A673 (cell line): ENCODE results near the gene EIF5AL1. TPM values are rescaled to one million over a fixed set of nuclear protein-coding genes. Genes with fewer than 3 reads are reported as not detected.

ENCODE experiments used
- BruUV-seq: library from RNA; stranded (reverse); fragments of 400-500 nt; replicated peaks from 2 replicates; lab custom pipeline; 2021; lab: Mats Ljungman, UMichigan
- CTCF ChIA-PET: fragments of 300-600 bp; sonication (Branson Sonifier 250); formaldehyde crosslinking; loops from one replicate; lab custom pipeline; 2022; ENCODE audit warnings: antibody characterized with exemption; lab: Charles Lee
- POLR2A ChIA-PET: fragments of 300-600 bp; sonication (Branson Sonifier 250); formaldehyde crosslinking; loops from one replicate; lab custom pipeline; 2022; ENCODE audit warnings: antibody characterized with exemption; ENCODE audit not compliant: low non-redundant PET; lab: Charles Lee
- DNase-seq: peaks from one replicate; pipeline ENCODE4 v3.0.0-alpha.2; 2015; ENCODE audit warnings: low spot score
- H3K27ac ChIP-seq: fragments of 200-600 bp; sonication (generic); 2 replicates; pipeline ENCODE4 v1.5.1; 2016; ENCODE audit warnings: mixed run types, low read depth, mild to moderate bottlenecking, mixed read lengths, antibody characterized with exemption, low read length; ENCODE audit not compliant: poor library complexity, severe bottlenecking
- H3K27me3 ChIP-seq: fragments of 200-600 bp; sonication (generic); replicated peaks from 2 replicates; pipeline ENCODE4 v1.6.1; 2017; ENCODE audit warnings: mixed run types, low read depth, mild to moderate bottlenecking, mixed read lengths, antibody characterized with exemption, low read length; ENCODE audit not compliant: insufficient read depth, poor library complexity
- H3K36me3 ChIP-seq: fragments of 200-600 bp; sonication (generic); 2 replicates; pipeline ENCODE4 v1.6.1; 2016; ENCODE audit warnings: mixed run types, mild to moderate bottlenecking, mixed read lengths, antibody characterized with exemption, low read length; ENCODE audit not compliant: insufficient read depth, poor library complexity, severe bottlenecking
- H3K4me1 ChIP-seq: fragments of 200-600 bp; sonication (generic); 2 replicates; pipeline ENCODE4 v1.6.1; 2017; ENCODE audit warnings: mixed run types, mild to moderate bottlenecking, mixed read lengths, antibody characterized with exemption, low read length; ENCODE audit not compliant: insufficient read depth, poor library complexity, severe bottlenecking
- H3K4me3 ChIP-seq: fragments of 200-600 bp; sonication (generic); 2 replicates; pipeline ENCODE4 v1.5.1; 2016; ENCODE audit warnings: low read depth, mixed run types, mild to moderate bottlenecking, mixed read lengths, low read length; ENCODE audit not compliant: poor library complexity, severe bottlenecking
- H3K9me3 ChIP-seq: fragments of 200-600 bp; sonication (generic); 2 replicates; pipeline ENCODE4 v1.6.1; 2016; ENCODE audit warnings: mixed run types, low read depth, mild to moderate bottlenecking, mixed read lengths, antibody characterized with exemption, low read length; ENCODE audit not compliant: poor library complexity, severe bottlenecking
- CTCF ChIP-seq: fragments of 300-800, 200-600 bp; sonication (generic); conservative IDR thresholded peaks from 2 replicates; pipeline ENCODE4 v1.5.1; 2017; ENCODE audit warnings: low read depth, mild to moderate bottlenecking, antibody characterized with exemption, low read length, moderate library complexity, mixed read lengths
- EZH2 ChIP-seq: fragments of 200-600 bp; sonication (generic); IDR thresholded peaks from 2 replicates; pipeline ENCODE4 v1.6.1; 2017; ENCODE audit warnings: borderline replicate concordance, low read depth, mild to moderate bottlenecking, mixed read lengths, antibody characterized with exemption, low read length; ENCODE audit not compliant: poor library complexity, severe bottlenecking
- intact Hi-C: fragments of 100-400 bp; cut with micrococcal nuclease; formaldehyde crosslinking; loops from one replicate; pipeline ENCODE4 v1.10.0; 2022; ENCODE audit not compliant: unreplicated experiment
- total RNA-seq: library from RNA; stranded (reverse); gene quantifications from 2 replicates; pipeline ENCODE4 v1.2.3, GENCODE V29; 2021

Gene EIF5AL1
- total RNA-seq, 1 experiment from 2014 or later: 2.7 TPM

DNA sequence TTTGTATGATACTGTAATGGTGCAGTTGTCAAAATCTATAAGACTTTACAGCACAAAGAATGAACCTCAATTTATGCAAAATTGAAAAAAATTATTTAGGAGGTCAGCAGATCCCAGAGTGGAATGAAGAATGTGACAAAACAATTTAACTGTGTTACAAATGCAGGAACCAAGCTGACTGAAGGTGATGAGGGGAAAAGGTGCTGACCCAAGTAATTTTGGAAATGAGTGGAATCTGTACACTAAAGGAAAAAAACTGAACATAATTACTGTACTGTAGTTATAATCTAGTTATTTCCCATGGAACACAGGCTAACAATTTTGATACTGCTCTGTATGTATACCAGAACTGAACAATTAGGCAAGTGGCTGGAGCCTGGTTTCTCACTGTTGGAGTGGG is 35.7 kb upstream of the EIF5AL1 start:
- Histone ChIP-seq H3K27ac (no peak overlapping the region), H3K36me3 (no peaks in the 10 kb centered on the region), H3K27me3 (no peaks in the 10 kb centered on the region), H3K9me3 (no peaks in the 10 kb centered on the region), H3K4me3 (no peak overlapping the region), H3K4me1 (no peaks in the 10 kb centered on the region)
- TF ChIP-seq EZH2: no peak
- no peak for TF ChIP-seq CTCF
- ChIA-PET CTCF (no interaction called here), POLR2A (no interaction called here)
- intact Hi-C loops: no loop called here
- no peak for DNase-seq
- no TSS peak for BruUV-seq

DNA sequence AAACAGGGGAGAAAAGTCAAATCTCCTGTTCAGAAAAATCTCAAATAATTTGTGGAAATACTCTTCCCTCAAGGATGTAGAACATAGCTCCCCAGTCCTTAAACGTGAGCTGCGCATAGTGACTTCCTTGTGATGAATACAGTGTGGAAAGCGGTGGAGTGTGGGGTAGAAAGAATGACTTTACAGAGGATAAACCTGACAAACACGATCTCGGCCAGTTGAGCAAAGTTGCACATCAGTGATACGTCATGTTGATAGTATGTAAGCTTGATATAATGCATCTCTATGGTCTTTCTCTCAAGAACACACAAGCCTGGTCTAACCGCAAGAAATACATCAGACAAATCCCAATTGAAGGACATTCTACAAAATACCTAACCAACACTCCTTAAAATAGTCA is 34.9 kb upstream of the EIF5AL1 start:
- CTCF ChIA-PET: no interaction called here
- no TSS peak for BruUV-seq

DNA sequence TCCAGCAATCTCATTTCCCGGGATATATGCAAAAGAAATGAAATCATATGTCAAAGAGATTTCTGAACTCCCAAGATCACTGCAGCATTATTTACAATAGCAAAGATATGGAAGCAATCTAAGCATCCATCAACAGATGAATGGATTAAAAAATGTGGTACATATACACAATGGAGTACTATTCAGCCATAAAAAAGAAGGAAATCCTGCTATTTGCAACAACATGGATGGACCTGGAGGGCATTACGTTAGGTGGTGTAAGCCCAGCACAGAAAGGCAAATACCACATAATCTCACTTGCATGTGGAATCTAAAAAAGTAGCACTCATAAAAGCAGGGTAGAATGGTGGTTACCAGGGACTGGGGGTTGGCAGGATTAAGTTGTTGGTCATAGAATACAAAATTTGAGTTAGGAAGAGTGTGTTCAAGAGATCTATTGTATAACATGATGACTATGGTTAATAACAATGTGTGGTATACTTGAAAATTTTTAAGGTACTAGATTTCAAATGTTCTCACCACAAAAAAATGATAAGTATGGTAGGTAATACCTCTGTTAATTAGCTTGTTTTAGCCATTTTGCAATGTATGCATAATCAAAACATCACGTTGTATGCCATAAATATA is 32.9 kb upstream of the EIF5AL1 start:
- TF ChIP-seq EZH2: no peak
- TF ChIP-seq CTCF: no peak
- CTCF ChIA-PET: no interaction called here

More for the DNA sequence above, 34.9 kb upstream of the EIF5AL1 start:
- H3K27me3 ChIP-seq: no peaks in the 10 kb centered on the region
- no peak for TF ChIP-seq EZH2
- no peak for TF ChIP-seq CTCF
- POLR2A ChIA-PET: interaction anchor here (0.6 kb wide), 1 partner anchor 118 kb away, joined by 3 read pairs; no protein-coding TSS in a partner anchor
- no peaks in the 10 kb centered on the region for H3K9me3 ChIP-seq
- no peak overlapping the region for H3K4me3 ChIP-seq
- H3K27ac ChIP-seq: no peak overlapping the region
- no peak for DNase-seq
- H3K4me1 ChIP-seq: peaks cover 4% of the 10 kb centered on the region
- H3K36me3 ChIP-seq: no peaks in the 10 kb centered on the region
- intact Hi-C loops: no loop called here

More for the DNA sequence above, 32.9 kb upstream of the EIF5AL1 start:
- Histone ChIP-seq H3K27ac (no peak overlapping the region), H3K4me3 (no peak overlapping the region), H3K9me3 (no peaks in the 10 kb centered on the region), H3K4me1 (peaks cover 9% of the 10 kb centered on the region), H3K27me3 (no peaks in the 10 kb centered on the region), H3K36me3 (no peaks in the 10 kb centered on the region)
- no peak for DNase-seq
- POLR2A ChIA-PET: no interaction called here
- intact Hi-C loops: no loop called here
- BruUV-seq: no TSS peak
